ENCODE data around the gene NCAM2. TPM values are rescaled to one million over a fixed set of nuclear protein-coding genes. Genes with fewer than 3 reads are reported as not detected.

Gene NCAM2
- total RNA-seq, 4 donors from 2014 or later, result 0.46 to 2.9 (median 1.3) TPM

DNA sequence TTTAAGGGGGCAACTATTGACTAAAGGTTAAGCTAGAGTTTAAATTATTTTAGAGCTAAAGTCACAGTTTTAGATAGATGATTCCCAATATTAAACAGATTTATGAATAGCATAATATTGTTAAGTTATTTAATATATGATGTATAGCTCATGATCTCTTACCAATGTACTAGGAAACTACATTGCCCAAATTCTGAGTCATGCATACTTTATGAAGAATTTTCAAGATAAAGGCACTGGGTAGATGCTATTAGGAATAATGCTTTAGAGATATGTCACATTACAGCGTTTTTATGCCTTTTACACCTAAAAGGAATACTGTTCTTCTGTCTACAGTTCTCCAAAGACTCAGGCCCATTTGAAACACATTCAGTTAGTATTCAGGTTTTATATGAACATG, 215.1 kb downstream of the NCAM2 start:
- 77 to 81% methylated on average over 1 of the region's 1 CpG for WGBS, 2 donors
- intact Hi-C loops (cut with DNase I), result no loop called here
- no peak overlapping the region for H3K27ac ChIP-seq
- no peaks in the 10 kb centered on the region for H3K9me3 ChIP-seq
- no peaks in the 10 kb centered on the region for H3K36me3 ChIP-seq
- TF ChIP-seq, protein P1, sequence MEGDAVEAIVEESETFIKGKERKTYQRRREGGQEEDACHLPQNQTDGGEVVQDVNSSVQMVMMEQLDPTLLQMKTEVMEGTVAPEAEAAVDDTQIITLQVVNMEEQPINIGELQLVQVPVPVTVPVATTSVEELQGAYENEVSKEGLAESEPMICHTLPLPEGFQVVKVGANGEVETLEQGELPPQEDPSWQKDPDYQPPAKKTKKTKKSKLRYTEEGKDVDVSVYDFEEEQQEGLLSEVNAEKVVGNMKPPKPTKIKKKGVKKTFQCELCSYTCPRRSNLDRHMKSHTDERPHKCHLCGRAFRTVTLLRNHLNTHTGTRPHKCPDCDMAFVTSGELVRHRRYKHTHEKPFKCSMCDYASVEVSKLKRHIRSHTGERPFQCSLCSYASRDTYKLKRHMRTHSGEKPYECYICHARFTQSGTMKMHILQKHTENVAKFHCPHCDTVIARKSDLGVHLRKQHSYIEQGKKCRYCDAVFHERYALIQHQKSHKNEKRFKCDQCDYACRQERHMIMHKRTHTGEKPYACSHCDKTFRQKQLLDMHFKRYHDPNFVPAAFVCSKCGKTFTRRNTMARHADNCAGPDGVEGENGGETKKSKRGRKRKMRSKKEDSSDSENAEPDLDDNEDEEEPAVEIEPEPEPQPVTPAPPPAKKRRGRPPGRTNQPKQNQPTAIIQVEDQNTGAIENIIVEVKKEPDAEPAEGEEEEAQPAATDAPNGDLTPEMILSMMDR (IDR thresholded peaks at IDR 0.05), result no peak
- no peak for TF ChIP-seq POLR2A (IDR thresholded peaks at IDR 0.05)
- no peaks in the 10 kb centered on the region for H3K27me3 ChIP-seq
- no peaks in the 10 kb centered on the region for H3K4me1 ChIP-seq
- no peak for DNase-seq
- H3K4me3 ChIP-seq (replicated peaks in 1 of 3), result no peak overlapping the region

DNA sequence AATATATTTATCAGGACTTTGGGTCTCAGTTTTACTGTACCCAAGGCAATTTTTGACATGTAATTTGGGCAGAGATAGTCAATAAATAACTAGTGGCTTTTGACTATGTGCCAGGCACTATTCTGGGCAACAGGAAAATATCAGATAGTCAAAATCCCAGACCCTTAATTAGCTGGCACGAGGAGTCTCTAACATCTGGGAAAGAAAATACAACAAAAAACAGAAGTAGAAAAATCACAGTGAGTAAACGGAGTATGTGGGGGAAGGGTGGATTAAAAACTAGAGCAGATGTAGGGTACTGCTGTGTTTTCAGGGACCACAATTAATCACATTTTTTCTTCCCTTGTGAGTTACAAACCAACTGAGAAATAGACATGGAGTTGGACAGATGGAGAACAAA, 217.8 kb downstream of the NCAM2 start:
- Histone ChIP-seq H3K36me3 (no peaks in the 10 kb centered on the region), H3K27me3 (no peaks in the 10 kb centered on the region), H3K9me3 (no peaks in the 10 kb centered on the region), H3K4me1 (no peaks in the 10 kb centered on the region), H3K27ac (no peak overlapping the region), H3K4me3 (replicated peaks in 1 of 3) (no peak overlapping the region)
- TF ChIP-seq, protein P1 (IDR thresholded peaks at IDR 0.05), result no peak
- no peak for TF ChIP-seq POLR2A (IDR thresholded peaks at IDR 0.05)
- intact Hi-C loops (cut with DNase I), result no loop called here
- 56 to 59% methylated on average over 2 of the region's 2 CpGs for WGBS, 2 donors
- no peak for DNase-seq

DNA sequence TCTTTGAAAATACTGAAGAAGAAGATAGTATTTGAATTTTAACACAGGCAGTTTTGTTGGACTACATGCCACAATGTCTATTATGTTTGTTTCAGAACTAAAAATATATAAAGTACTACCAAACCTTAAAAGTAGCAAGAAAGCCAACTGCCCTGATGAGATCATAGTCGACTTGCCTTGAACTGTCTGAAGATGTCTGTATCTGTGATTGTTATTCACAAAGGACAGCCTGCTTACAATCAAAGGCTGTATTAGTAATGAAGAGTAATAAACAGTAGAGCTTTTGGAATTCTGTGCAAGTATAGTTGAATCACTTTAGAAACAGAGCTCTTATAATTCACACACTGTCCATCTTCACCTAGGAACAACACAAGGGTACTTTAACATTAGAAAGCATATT, 228.3 kb downstream of the NCAM2 start:
- Histone ChIP-seq H3K36me3 (no peaks in the 10 kb centered on the region), H3K27ac (no peak overlapping the region), H3K4me1 (no peaks in the 10 kb centered on the region), H3K27me3 (no peaks in the 10 kb centered on the region), H3K9me3 (no peaks in the 10 kb centered on the region), H3K4me3 (replicated peaks in 1 of 3) (no peak overlapping the region)
- WGBS, 2 donors, result 73 to 76% methylated on average over 1 of the region's 1 CpG
- TF ChIP-seq, protein P1 (IDR thresholded peaks at IDR 0.05), result no peak
- intact Hi-C loops (cut with DNase I), result no loop called here
- DNase-seq, result no peak

DNA sequence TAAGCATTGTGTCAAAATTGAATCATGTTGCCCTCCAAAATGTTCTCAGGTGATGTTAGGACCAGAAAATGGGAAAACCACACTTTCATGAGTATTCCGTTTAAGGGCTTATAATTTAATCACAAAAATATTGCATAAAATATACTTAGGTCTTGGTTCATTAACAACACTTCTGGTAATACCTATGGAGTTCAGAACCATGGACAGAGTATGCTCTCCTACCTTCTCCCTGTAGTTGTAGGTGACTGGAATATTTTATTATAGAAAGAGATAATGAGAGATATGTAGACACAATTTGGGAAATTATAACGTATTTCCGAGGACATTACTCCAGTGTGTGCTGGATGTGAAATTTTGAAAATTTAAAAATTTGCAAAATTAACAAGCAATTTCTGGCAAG, 232.5 kb downstream of the NCAM2 start:
- H3K4me1 ChIP-seq, result no peaks in the 10 kb centered on the region
- no peak for TF ChIP-seq POLR2A (IDR thresholded peaks at IDR 0.05)
- TF ChIP-seq, protein P1 (IDR thresholded peaks at IDR 0.05), result no peak
- DNase-seq, result no peak
- H3K4me3 ChIP-seq (replicated peaks in 1 of 3), result no peak overlapping the region
- 46 to 53% methylated on average over 3 of the region's 3 CpGs for WGBS, 2 donors
- intact Hi-C loops (cut with DNase I), result no loop called here
- no peaks in the 10 kb centered on the region for H3K36me3 ChIP-seq
- no peaks in the 10 kb centered on the region for H3K27me3 ChIP-seq
- H3K9me3 ChIP-seq, result no peaks in the 10 kb centered on the region
- no peak overlapping the region for H3K27ac ChIP-seq

DNA sequence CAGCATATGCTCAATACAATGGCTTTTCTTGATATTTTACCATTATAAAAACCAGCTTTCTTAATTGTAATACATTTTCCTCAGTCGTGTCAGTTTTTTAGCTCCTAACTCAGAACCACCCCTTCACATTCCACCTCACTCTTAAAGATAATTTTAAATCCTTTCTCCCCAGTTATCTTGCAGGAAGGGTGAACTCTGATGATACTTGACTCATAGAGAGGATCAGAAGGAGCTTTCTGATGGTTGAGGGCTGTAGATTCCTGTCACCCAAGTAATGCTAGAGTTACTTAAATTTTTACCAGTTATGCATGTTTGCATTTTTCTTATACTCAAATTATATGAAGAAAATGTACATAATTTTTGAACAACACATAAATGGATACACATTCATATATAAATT, 233.7 kb downstream of the NCAM2 start:
- intact Hi-C loops (cut with DNase I), result no loop called here
- Histone ChIP-seq H3K4me1 (no peaks in the 10 kb centered on the region), H3K36me3 (no peaks in the 10 kb centered on the region), H3K9me3 (no peaks in the 10 kb centered on the region), H3K27me3 (no peaks in the 10 kb centered on the region), H3K4me3 (replicated peaks in 1 of 3) (no peak overlapping the region), H3K27ac (no peak overlapping the region)
- no peak for DNase-seq
- WGBS, 2 donors, result 8 to 10% methylated on average over 1 of the region's 1 CpG
- TF ChIP-seq, protein P1 (IDR thresholded peaks at IDR 0.05), result no peak
- TF ChIP-seq POLR2A (IDR thresholded peaks at IDR 0.05), result no peak

Measured in thyroid gland (tissue), 4 donors.